SK-N-SH (cell line): ENCODE measurements around the gene GNAL. TPM values are rescaled to one million over a fixed set of nuclear protein-coding genes. Genes with fewer than 3 reads are reported as not detected.

Source experiments
- CTCF ChIA-PET: fragments of 300-600, 350-600 bp; formaldehyde crosslinking; extraction: SDS; loops from one replicate; lab custom pipeline; 2021; lab: Yijun Ruan, JAX
- POLR2A ChIA-PET: fragments of 350-600 bp; sonication (Branson Sonifier 250); formaldehyde crosslinking; extraction: SDS; loops from one replicate; lab custom pipeline; 2020; ENCODE audit warnings: antibody characterized with exemption, inconsistent platforms; lab: Yijun Ruan, JAX
- DNase-seq: peaks from one replicate; pipeline ENCODE4 v3.0.0; 2012
- H2AFZ ChIP-seq: fragments of 200-600 bp; sonication (generic); 2 replicates; pipeline ENCODE4 v1.8.1; 2016; ENCODE audit warnings: antibody characterized with exemption, mild to moderate bottlenecking, low read depth
- H3F3A ChIP-seq: fragments of 200-600 bp; sonication (generic); replicated peaks from 2 replicates; pipeline ENCODE3; 2016; ENCODE audit warnings: antibody characterized with exemption, mild to moderate bottlenecking; ENCODE audit not compliant: insufficient read depth
- H3K27ac ChIP-seq, 2 experiments: fragments of 200-500 bp in 1 of 2; fragments of 200-600 bp in 1 of 2; sonication (Bioruptor generic) in 1 of 2; sonication (generic), shearing (Covaris generic) in 1 of 2; 2 replicates each; pipeline versions ENCODE4 v1.5.1 to v1.6.1; 2014 to 2016; ENCODE audit warnings: low read depth in 2 of 2, inconsistent platforms in 1 of 2, low read length in 1 of 2, mild to moderate bottlenecking in 1 of 2, mixed read lengths in 1 of 2
- H3K27me3 ChIP-seq: fragments of 200-600 bp; sonication (generic), shearing (Covaris generic); 2 replicates; pipeline ENCODE4 v1.6.1; 2016; ENCODE audit warnings: mixed run types; ENCODE audit not compliant: insufficient read depth
- H3K36me3 ChIP-seq, 2 experiments: fragments of 200-500 bp in 1 of 2; fragments of 200-600 bp in 1 of 2; sonication (Bioruptor generic) in 1 of 2; sonication (generic) in 1 of 2; replicated peaks in 1 of 2; 2 replicates each; pipeline versions ENCODE3 to v1.5.1; 2014 to 2016; ENCODE audit warnings: low read length in 1 of 2, mild to moderate bottlenecking in 1 of 2; ENCODE audit not compliant: insufficient read depth in 2 of 2, control insufficient read depth in 1 of 2
- H3K4me1 ChIP-seq, 2 experiments: fragments of 200-500 bp in 1 of 2; fragments of 200-600 bp in 1 of 2; sonication (Bioruptor generic) in 1 of 2; sonication (generic), shearing (Covaris generic) in 1 of 2; 2 replicates each; pipeline versions ENCODE4 v1.5.1 to v1.6.1; 2014 to 2016; ENCODE audit warnings: low read depth in 1 of 2, low read length in 1 of 2, mixed run types in 1 of 2; ENCODE audit not compliant: insufficient read depth in 2 of 2, control insufficient read depth in 1 of 2
- H3K4me2 ChIP-seq: fragments of 200-600 bp; sonication (generic), shearing (Covaris generic); 2 replicates; pipeline ENCODE4 v1.6.1; 2017; ENCODE audit warnings: mixed run types
- H3K4me3 ChIP-seq, 2 experiments: fragments of 200-500 bp in 1 of 2; fragments of 200-600 bp in 1 of 2; sonication (Bioruptor generic) in 1 of 2; sonication (generic), shearing (Covaris generic) in 1 of 2; 2 replicates each; pipeline versions ENCODE4 v1.5.1 to v1.8.1; 2014 to 2016; ENCODE audit warnings: low read depth in 2 of 2, inconsistent platforms in 1 of 2, low read length in 1 of 2, mild to moderate bottlenecking in 1 of 2, mixed read lengths in 1 of 2, moderate library complexity in 1 of 2
- H3K79me2 ChIP-seq: fragments of 200-600 bp; sonication (generic); 2 replicates; pipeline ENCODE4 v1.8.1; 2017; ENCODE audit warnings: mild to moderate bottlenecking; ENCODE audit not compliant: insufficient read depth
- H3K9ac ChIP-seq: fragments of 200-600 bp; sonication (generic); 2 replicates; pipeline ENCODE4 v1.6.1; 2017; ENCODE audit warnings: mixed run types
- H3K9me2 ChIP-seq: fragments of 200-600 bp; sonication (generic); 2 replicates; pipeline ENCODE4 v1.6.1; 2017; ENCODE audit warnings: mixed run types
- H3K9me3 ChIP-seq: fragments of 200-600 bp; sonication (generic); 2 replicates; pipeline ENCODE4 v1.6.1; 2017; ENCODE audit warnings: mixed run types, mild to moderate bottlenecking, moderate library complexity
- H4K20me1 ChIP-seq: fragments of 200-600 bp; sonication (generic); 2 replicates; pipeline ENCODE4 v1.6.1; 2017; ENCODE audit warnings: mild to moderate bottlenecking, mixed run types; ENCODE audit not compliant: insufficient read depth
- EP300 ChIP-seq, 2 experiments: IDR thresholded peaks; 2 replicates each; pipeline versions ENCODE4 v1.4.0 to v1.6.1; 2012; ENCODE audit warnings: borderline replicate concordance in 1 of 2, low read depth in 1 of 2, low read length in 1 of 2
- EZH2phosphoT487 ChIP-seq: fragments of 200-600 bp; sonication (generic); IDR thresholded peaks from 2 replicates; pipeline ENCODE4 v1.6.1; 2017; ENCODE audit warnings: low read depth, mixed run types, mild to moderate bottlenecking, antibody characterized with exemption, moderate library complexity, borderline replicate concordance
- FOXJ3 ChIP-seq: sonication (generic); formaldehyde crosslinking; IDR thresholded peaks from 2 replicates; pipeline ENCODE4 v1.5.1; 2020; ENCODE audit warnings: mild to moderate bottlenecking, missing genetic modification reagents
- GABPA ChIP-seq: IDR thresholded peaks from 2 replicates; pipeline ENCODE4 v1.4.0; 2012; ENCODE audit warnings: low read depth, mild to moderate bottlenecking
- MAX ChIP-seq: IDR thresholded peaks from 2 replicates; pipeline ENCODE4 v1.4.0; 2012; ENCODE audit warnings: low read depth
- MEF2A ChIP-seq: IDR thresholded peaks from 2 replicates; pipeline ENCODE4 v1.4.0; 2012; ENCODE audit warnings: low read depth, borderline replicate concordance
- MXI1 ChIP-seq: IDR thresholded peaks from 2 replicates; pipeline ENCODE4 v1.6.1; 2012; ENCODE audit warnings: mild to moderate bottlenecking, low read depth, low read length, improper control_type of control experiment
- NFIC ChIP-seq: IDR thresholded peaks from 2 replicates; pipeline ENCODE4 v1.4.0; 2012; ENCODE audit warnings: borderline replicate concordance
- PBX3 ChIP-seq: IDR thresholded peaks from 2 replicates; pipeline ENCODE4; 2012
- RAD21 ChIP-seq: IDR thresholded peaks from 2 replicates; pipeline ENCODE4 v1.6.1; 2012; ENCODE audit warnings: mild to moderate bottlenecking, low read length
- RCOR1 ChIP-seq: fragments of 150-350 bp; IDR thresholded peaks from 2 replicates; pipeline ENCODE4 v1.6.1; 2017; ENCODE audit warnings: antibody characterized with exemption, low read length
- RFX5 ChIP-seq: IDR thresholded peaks from 2 replicates; pipeline ENCODE4 v1.6.1; 2012; ENCODE audit warnings: mild to moderate bottlenecking, improper control_type of control experiment, low read length
- RXRA ChIP-seq: IDR thresholded peaks from 2 replicates; pipeline ENCODE4 v1.4.0; 2012; ENCODE audit warnings: low read depth, mild to moderate bottlenecking, borderline replicate concordance
- SIN3A ChIP-seq: IDR thresholded peaks from 2 replicates; pipeline ENCODE4 v1.6.1; 2012; ENCODE audit warnings: low read depth, mild to moderate bottlenecking, low read length, moderate library complexity, borderline replicate concordance
- SMC3 ChIP-seq: IDR thresholded peaks from 2 replicates; pipeline ENCODE4 v1.6.1; 2012; ENCODE audit warnings: low read depth, low read length, improper control_type of control experiment
- TCF12 ChIP-seq: IDR thresholded peaks from 2 replicates; pipeline ENCODE4 v1.4.0; 2012
- YY1 ChIP-seq: IDR thresholded peaks from 2 replicates; pipeline ENCODE4 v1.4.0; 2012; ENCODE audit warnings: low read depth, mild to moderate bottlenecking
- ZBTB33 ChIP-seq: IDR thresholded peaks from 2 replicates; pipeline ENCODE4 v1.4.0; 2012; ENCODE audit warnings: low read depth, borderline replicate concordance
- WGBS: methylation state at CpG from one replicate; pipeline ENCODE4 v1.1.6; 2017; ENCODE audit warnings: low lambda C conversion rate; 5-methylcytosine and 5-hydroxymethylcytosine counted together
- polyA plus RNA-seq, 3 experiments: library from polyadenylated mRNA; depleted of rRNA; stranded (reverse); fragments of >200 nt; gene quantifications; 2 replicates each; pipeline ENCODE4 v1.2.3, GENCODE V29; 2012

The GNAL gene
- polyA plus RNA-seq, 1 of the 3 experiments (the other 2 are of a cell fraction), result 0.13 TPM

DNA sequence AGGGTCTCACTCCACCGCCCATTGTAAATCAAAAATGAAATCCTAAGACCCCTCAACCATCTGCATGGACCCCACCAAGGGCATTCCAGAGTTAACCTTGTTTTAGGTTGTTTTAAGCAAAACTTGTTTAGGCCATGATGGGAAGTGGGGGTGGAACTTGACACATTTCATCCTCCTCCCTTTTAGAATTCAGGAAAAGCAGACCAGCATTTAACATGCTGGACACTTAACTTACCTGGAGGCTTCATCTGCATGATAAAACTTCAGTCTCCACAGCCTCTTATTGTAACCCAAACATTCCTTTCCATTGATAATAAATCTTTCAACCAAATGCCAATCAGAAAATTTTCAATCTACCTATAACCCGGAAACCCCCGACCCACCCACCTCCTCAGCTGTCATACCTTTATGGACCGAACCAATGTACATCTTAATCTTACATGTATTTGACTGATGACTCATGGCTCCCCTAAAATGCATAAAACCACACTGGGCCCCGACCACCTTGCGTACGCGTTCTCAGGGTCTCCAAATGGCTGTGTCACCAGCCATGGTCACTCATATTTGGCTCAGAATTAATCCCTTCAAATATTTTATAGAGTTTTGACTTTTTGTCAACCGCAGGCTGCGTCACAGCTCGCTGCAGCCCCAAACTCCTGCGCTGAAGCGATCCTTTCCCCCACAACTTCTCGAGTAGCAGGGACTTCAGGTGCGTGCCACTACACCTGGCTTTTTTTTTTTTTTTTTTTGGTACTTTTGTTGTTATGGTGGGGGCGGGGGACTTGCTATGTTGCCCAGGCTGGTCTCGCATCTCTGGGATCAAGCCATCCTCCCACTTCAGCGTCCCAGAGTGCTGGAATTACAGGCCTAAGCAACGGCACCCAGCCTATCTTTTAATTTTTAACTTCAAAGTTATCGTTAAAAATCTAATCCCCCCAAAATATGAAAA is 218.1 kb downstream of the GNAL start:
- H3F3A ChIP-seq, result no peaks in the 10 kb centered on the region
- peak overlapping the region; percentile 93 for H2AFZ ChIP-seq
- H3K27ac ChIP-seq, result no peak overlapping the region; a peak in 2 of 4 replicates
- H3K4me3 ChIP-seq, result peak overlapping the region; percentile 69 to 83
- H3K9me2 ChIP-seq, result no peaks in the 10 kb centered on the region
- no peaks in the 10 kb centered on the region for H4K20me1 ChIP-seq
- no peaks in the 10 kb centered on the region for H3K79me2 ChIP-seq
- H3K9ac ChIP-seq, result peak overlapping the region; percentile 68; the same call in 1 of the 2 replicates
- no peak for DNase-seq
- POLR2A ChIA-PET, result no interaction called here
- no peaks in the 10 kb centered on the region for H3K36me3 ChIP-seq
- WGBS, result 76% methylated on average over 20 of the region's 20 CpGs
- CTCF ChIA-PET, result no interaction called here
- no peaks in the 10 kb centered on the region for H3K27me3 ChIP-seq
- H3K4me2 ChIP-seq, result peak overlapping the region; percentile 78
- H3K4me1 ChIP-seq, result peaks cover 0 to 10% of the 10 kb centered on the region in 2 experiments; a peak in 2 of 4 replicates
- TF ChIP-seq PBX3, result no peak
- TF ChIP-seq RCOR1, result no peak
- no peak for TF ChIP-seq EP300 (IDR thresholded peaks at IDR 0.05; ENCODE audit: borderline replicate concordance in 1 of 2, low read depth in 1 of 2, low read length in 1 of 2)
- no peak for TF ChIP-seq EZH2phosphoT487
- TF ChIP-seq MAX, result no peak
- TF ChIP-seq YY1, result no peak
- TF ChIP-seq RFX5, result no peak
- no peaks in the 10 kb centered on the region for H3K9me3 ChIP-seq

DNA sequence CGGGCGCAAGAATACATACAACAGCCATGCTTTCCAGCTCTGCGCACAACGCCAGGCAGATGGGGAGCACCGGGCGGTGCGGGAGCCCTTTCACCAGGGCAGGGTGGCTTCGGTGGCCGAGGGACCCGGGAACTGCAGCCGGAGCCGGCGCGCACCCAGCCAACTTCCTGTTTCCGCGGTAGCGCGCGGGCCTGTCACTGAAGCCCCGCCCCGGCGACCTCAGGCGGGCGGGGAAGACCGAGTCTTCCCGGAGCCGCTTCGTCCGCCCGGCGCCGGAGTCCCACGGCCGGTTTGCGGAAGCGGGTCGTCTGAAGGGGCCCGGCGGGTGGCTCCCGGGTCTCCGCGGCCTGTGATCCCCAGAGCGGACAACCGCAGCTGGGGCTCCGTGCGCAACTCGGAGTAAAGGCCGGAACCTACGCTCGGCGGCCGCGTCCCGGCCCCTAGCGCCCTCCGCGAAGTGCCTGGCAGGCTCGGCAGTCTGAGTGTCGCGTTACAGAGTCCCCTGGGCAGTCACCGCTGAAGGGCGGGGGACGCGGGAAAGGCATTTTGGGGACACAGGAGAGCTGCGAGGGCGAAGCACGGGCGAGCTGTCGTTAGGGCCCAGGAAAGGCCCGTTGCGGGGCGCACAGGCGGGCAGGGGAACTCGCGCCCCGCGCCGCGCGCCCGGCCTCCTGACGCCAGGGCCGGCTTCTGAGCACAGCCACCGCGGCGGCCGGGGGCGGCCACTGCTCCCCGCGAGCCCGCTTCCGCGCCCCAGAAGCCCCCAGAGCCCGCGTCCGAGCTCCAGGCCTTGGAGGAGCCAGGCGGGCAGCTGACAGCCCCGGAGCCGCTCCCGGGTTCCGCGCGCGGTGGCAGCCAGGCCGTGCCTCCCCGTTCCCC is 219.4 kb downstream of the GNAL start, which contains the start of gene MPPE1:
MPPE1 (minus strand) TSS at position 136 of the 879 bp plus-strand sequence. CDS start 11,053 bp downstream, outside the sequence.
- POLR2A ChIA-PET, result no interaction called here
- H2AFZ ChIP-seq, result peak within 1 kb of the TSS; percentile 93
- peak; percentile 93 for TF ChIP-seq MXI1
- TF ChIP-seq EP300 (IDR thresholded peaks at IDR 0.05; ENCODE audit: borderline replicate concordance in 1 of 2, low read depth in 1 of 2, low read length in 1 of 2), result no peak
- TF ChIP-seq SIN3A, result peak; percentile 82; the same call in 1 of the 2 replicates
- no peak for TF ChIP-seq ZBTB33
- TF ChIP-seq RXRA, result no peak
- TF ChIP-seq RFX5, result no peak
- no peak for TF ChIP-seq NFIC
- TF ChIP-seq MEF2A, result no peak
- TF ChIP-seq GABPA, result peak; percentile 70
- TF ChIP-seq RAD21, result no peak
- peak; percentile 13; the same call in 1 of the 2 replicates for TF ChIP-seq TCF12
- 0 out of 2 replicates have a peak, but pooled peaks have one; percentile 25 for TF ChIP-seq FOXJ3
- no peak for TF ChIP-seq SMC3
- TF ChIP-seq PBX3, result peak; percentile 5; the same call in 1 of the 2 replicates
- peak; percentile 51; the same call in 1 of the 2 replicates for TF ChIP-seq MAX
- TF ChIP-seq EZH2phosphoT487, result no peak

More for the DNA sequence above, 219.4 kb downstream of the GNAL start, which contains the start of gene MPPE1:
- Histone ChIP-seq H4K20me1 (no peaks in the 10 kb centered on the region), H3K27ac (peak within 1 kb of the TSS; percentile 76 to 77), H3K4me3 (peak within 1 kb of the TSS; percentile 69 to 83), H3K4me2 (peak within 1 kb of the TSS; percentile 78), H3K9me2 (no peaks in the 10 kb centered on the region), H3K79me2 (no peaks in the 10 kb centered on the region), H3F3A (no peaks in the 10 kb centered on the region), H3K36me3 (no peaks in the 10 kb centered on the region), H3K27me3 (no peaks in the 10 kb centered on the region), H3K9me3 (no peaks in the 10 kb centered on the region), H3K9ac (peak within 1 kb of the TSS; percentile 68), H3K4me1 (peaks cover 0 to 6% of the 10 kb centered on the region in 2 experiments; a peak in 2 of 4 replicates)
- WGBS, result under 1% methylated on average over 8 of the region's 106 CpGs
- CTCF ChIA-PET, result interaction anchor here (1.1 kb wide), 1 partner anchor 131 kb away, joined by 4 read pairs; no protein-coding TSS in a partner anchor
- peak; percentile 95 for DNase-seq
